ENCODE data around the gene CTSW. TPM values are rescaled to one million over a fixed set of nuclear protein-coding genes. Genes with fewer than 3 reads are reported as not detected.
A peak's percentile ranks its signal among the peaks of the same experiment; 100 is the strongest.

Gene CTSW
- total RNA-seq, 1 donor from 2014 or later: not detected

GRCh38 chr11:65896034-65896999 is 16.7 kb downstream of the CTSW start:
- Mint-ChIP-seq H3K4me1 (ENCODE audit: low read depth) (peaks cover 6% of the 10 kb centered on the region), H3K36me3 (ENCODE audit: insufficient read depth) (no peaks in the 10 kb centered on the region), H3K9me3 (ENCODE audit: low read depth) (no peaks in the 10 kb centered on the region), H3K27me3 (peaks cover 59% of the 10 kb centered on the region), H3K4me3 (ENCODE audit: low read depth) (no peak overlapping the region), H3K27ac (no peak overlapping the region)
- no peak for DNase-seq (ENCODE audit: low spot score, unreplicated experiment)
- TF ChIP-seq, protein P1, sequence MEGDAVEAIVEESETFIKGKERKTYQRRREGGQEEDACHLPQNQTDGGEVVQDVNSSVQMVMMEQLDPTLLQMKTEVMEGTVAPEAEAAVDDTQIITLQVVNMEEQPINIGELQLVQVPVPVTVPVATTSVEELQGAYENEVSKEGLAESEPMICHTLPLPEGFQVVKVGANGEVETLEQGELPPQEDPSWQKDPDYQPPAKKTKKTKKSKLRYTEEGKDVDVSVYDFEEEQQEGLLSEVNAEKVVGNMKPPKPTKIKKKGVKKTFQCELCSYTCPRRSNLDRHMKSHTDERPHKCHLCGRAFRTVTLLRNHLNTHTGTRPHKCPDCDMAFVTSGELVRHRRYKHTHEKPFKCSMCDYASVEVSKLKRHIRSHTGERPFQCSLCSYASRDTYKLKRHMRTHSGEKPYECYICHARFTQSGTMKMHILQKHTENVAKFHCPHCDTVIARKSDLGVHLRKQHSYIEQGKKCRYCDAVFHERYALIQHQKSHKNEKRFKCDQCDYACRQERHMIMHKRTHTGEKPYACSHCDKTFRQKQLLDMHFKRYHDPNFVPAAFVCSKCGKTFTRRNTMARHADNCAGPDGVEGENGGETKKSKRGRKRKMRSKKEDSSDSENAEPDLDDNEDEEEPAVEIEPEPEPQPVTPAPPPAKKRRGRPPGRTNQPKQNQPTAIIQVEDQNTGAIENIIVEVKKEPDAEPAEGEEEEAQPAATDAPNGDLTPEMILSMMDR (IDR thresholded peaks at IDR 0.05; ENCODE audit: unreplicated experiment): no peak

DNA sequence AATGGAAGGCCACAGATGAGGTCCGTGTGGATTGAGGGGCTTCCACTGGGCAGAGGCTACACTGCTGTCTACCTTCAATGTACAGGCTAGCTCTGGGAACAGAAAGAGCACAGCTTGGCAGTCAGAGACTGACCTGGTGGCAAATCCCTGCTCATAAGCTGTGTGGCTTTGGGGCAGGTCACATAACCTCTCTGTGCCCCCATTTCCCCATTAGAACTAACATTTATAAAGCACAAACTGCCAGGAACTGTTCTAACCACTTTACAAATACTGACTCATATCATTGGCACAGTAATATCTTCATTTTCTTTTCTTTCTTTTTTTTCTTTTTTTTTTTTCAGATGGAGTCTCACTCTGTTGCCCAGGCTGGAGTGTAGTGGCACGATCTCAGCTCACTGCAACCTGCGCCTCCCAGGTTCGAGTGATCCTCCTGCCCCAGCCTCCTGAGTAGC is 17.4 kb downstream of the CTSW start:
- TF ChIP-seq, protein P1 (IDR thresholded peaks at IDR 0.05; ENCODE audit: unreplicated experiment): no peak
- H3K4me3 Mint-ChIP-seq (ENCODE audit: low read depth): no peak overlapping the region
- no peaks in the 10 kb centered on the region for H3K9me3 Mint-ChIP-seq (ENCODE audit: low read depth)
- no peaks in the 10 kb centered on the region for H3K36me3 Mint-ChIP-seq (ENCODE audit: insufficient read depth)
- peaks cover 64% of the 10 kb centered on the region for H3K27me3 Mint-ChIP-seq
- H3K27ac Mint-ChIP-seq: no peak overlapping the region
- H3K4me1 Mint-ChIP-seq (ENCODE audit: low read depth): peaks cover 6% of the 10 kb centered on the region
- DNase-seq (ENCODE audit: low spot score, unreplicated experiment): no peak

GRCh38 chr11:65898656-65899355 is 19.2 kb downstream of the CTSW start:
- peak overlapping the region; percentile 62 for H3K4me3 Mint-ChIP-seq (ENCODE audit: low read depth)
- H3K36me3 Mint-ChIP-seq (ENCODE audit: insufficient read depth): no peaks in the 10 kb centered on the region
- peaks cover 1% of the 10 kb centered on the region for H3K4me1 Mint-ChIP-seq (ENCODE audit: low read depth)
- peak overlapping the region; percentile 81 for H3K27ac Mint-ChIP-seq
- TF ChIP-seq, protein P1 (IDR thresholded peaks at IDR 0.05; ENCODE audit: unreplicated experiment): no peak
- H3K27me3 Mint-ChIP-seq: peaks cover 71% of the 10 kb centered on the region
- no peaks in the 10 kb centered on the region for H3K9me3 Mint-ChIP-seq (ENCODE audit: low read depth)
- no peak for DNase-seq (ENCODE audit: low spot score, unreplicated experiment)

DNA sequence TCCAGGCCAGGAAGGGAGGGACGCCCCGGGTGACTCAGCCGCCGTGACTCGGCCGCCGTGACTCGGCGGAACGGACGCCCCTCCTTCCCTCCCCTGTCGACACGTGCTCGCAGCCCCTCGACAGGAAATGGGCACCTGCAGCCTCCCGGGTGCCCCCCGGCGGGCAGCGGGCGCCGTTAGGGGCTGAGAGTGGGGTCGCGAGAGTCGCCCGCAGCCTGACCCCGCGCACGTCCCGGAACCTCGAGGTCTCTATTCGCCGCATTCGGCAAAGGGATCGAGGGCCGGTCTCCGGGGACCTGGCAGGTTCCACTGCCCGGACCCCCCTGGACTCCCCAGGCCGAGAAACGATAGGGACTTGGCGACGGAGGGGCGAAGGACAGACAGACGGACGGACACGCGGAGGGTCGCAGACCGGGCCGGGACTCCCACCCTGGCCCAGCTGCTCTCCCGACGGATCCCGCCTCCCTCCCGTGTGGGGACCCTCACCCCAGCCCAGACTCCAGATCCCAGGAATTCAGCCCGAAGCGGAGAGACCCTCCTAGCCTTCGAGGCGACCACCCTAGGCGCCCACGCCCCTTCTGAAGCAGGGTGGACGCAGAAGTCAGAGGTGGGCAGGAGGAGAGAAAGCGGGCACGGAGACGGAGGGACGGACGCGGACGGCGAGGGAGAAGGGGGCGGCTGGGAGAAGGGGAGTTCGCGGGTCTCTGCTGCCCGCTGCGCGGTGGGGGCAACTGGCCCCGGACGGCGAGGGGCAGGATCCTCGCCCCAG is 19.9 kb downstream of the CTSW start:
- peaks cover 76% of the 10 kb centered on the region for H3K27me3 Mint-ChIP-seq
- no peaks in the 10 kb centered on the region for H3K9me3 Mint-ChIP-seq (ENCODE audit: low read depth)
- H3K36me3 Mint-ChIP-seq (ENCODE audit: insufficient read depth): no peaks in the 10 kb centered on the region
- peak overlapping the region; percentile 62 for H3K4me3 Mint-ChIP-seq (ENCODE audit: low read depth)
- no peak overlapping the region for H3K27ac Mint-ChIP-seq
- TF ChIP-seq, protein P1 (IDR thresholded peaks at IDR 0.05; ENCODE audit: unreplicated experiment): no peak
- H3K4me1 Mint-ChIP-seq (ENCODE audit: low read depth): peaks cover 1% of the 10 kb centered on the region
- no peak for DNase-seq (ENCODE audit: low spot score, unreplicated experiment)
